ENCODE results near the gene KLHL22. TPM values are rescaled to one million over a fixed set of nuclear protein-coding genes. Genes with fewer than 3 reads are reported as not detected.

Gene KLHL22
- total RNA-seq, 1 donor from 2014 or later = 28.1 TPM

GRCh38 chr22:20430720-20431510 is 64.7 kb downstream of the KLHL22 start:
- peak; percentile 79 for DNase-seq

- no peak for DNase-seq
Observed at GRCh38 chr22:20430101-20430719, 65.4 kb downstream of the KLHL22 start.

- DNase-seq = no peak
Observed at GRCh38 chr22:20429254-20430100, 66.1 kb downstream of the KLHL22 start.

- DNase-seq = no peak
Observed at GRCh38 chr22:20428496-20429253, 66.9 kb downstream of the KLHL22 start.

GRCh38 chr22:20427945-20428417 is 67.6 kb downstream of the KLHL22 start:
- no peak for DNase-seq

- DNase-seq = no peak
Observed at GRCh38 chr22:20427104-20427944, 68.3 kb downstream of the KLHL22 start.

- DNase-seq = no peak
Observed at GRCh38 chr22:20426259-20426615, 69.4 kb downstream of the KLHL22 start.

GRCh38 chr22:20425566-20426258 is 69.9 kb downstream of the KLHL22 start:
- no peak for DNase-seq

GRCh38 chr22:20424932-20425565 is 70.5 kb downstream of the KLHL22 start:
- DNase-seq = peak; percentile 39

GRCh38 chr22:20424568-20424931 is 71.0 kb downstream of the KLHL22 start:
- DNase-seq = no peak

GRCh38 chr22:20423906-20424551 is 71.6 kb downstream of the KLHL22 start:
- no peak for DNase-seq

- DNase-seq = no peak
Observed at GRCh38 chr22:20423008-20423905, 72.3 kb downstream of the KLHL22 start.

- DNase-seq = no peak
Observed at GRCh38 chr22:20422271-20423007, 73.2 kb downstream of the KLHL22 start.

- DNase-seq = no peak
Observed at GRCh38 chr22:20421507-20421874, 74.1 kb downstream of the KLHL22 start.

- no peak for DNase-seq
Observed at GRCh38 chr22:20420157-20420842, 75.3 kb downstream of the KLHL22 start.

- DNase-seq = no peak
Observed at GRCh38 chr22:20419664-20419951, 76.0 kb downstream of the KLHL22 start.

GRCh38 chr22:20418211-20418788 is 77.3 kb downstream of the KLHL22 start:
- peak; percentile 89 for DNase-seq
